Rectal smooth muscle tissue (tissue), 1 donor: ENCODE measurements around the gene BACH2.
"Not testable (repeated sequence)": the region's sequence is repeated elsewhere in the genome, so short reads cannot be mapped to it uniquely, and the experiment has no call there.

ENCODE experiments used
- H3K27ac ChIP-seq: one replicate; pipeline ENCODE4 v1.7.0; 2013; ENCODE audit warnings: low read depth, low read length, inconsistent platforms
- H3K27me3 ChIP-seq: one replicate; pipeline ENCODE4 v1.7.0; 2013; ENCODE audit warnings: low read length; ENCODE audit not compliant: control insufficient read depth, insufficient read depth
- H3K36me3 ChIP-seq: one replicate; pipeline ENCODE4 v1.7.0; 2013; ENCODE audit warnings: low read length; ENCODE audit not compliant: control insufficient read depth, insufficient read depth
- H3K4me1 ChIP-seq: one replicate; pipeline ENCODE4 v1.7.0; 2013; ENCODE audit warnings: low read length; ENCODE audit not compliant: control insufficient read depth, insufficient read depth
- H3K4me3 ChIP-seq: one replicate; pipeline ENCODE4 v1.7.0; 2013; ENCODE audit warnings: low read length
- H3K9ac ChIP-seq: one replicate; pipeline ENCODE4 v1.7.0; 2013; ENCODE audit warnings: low read length

The BACH2 gene

DNA sequence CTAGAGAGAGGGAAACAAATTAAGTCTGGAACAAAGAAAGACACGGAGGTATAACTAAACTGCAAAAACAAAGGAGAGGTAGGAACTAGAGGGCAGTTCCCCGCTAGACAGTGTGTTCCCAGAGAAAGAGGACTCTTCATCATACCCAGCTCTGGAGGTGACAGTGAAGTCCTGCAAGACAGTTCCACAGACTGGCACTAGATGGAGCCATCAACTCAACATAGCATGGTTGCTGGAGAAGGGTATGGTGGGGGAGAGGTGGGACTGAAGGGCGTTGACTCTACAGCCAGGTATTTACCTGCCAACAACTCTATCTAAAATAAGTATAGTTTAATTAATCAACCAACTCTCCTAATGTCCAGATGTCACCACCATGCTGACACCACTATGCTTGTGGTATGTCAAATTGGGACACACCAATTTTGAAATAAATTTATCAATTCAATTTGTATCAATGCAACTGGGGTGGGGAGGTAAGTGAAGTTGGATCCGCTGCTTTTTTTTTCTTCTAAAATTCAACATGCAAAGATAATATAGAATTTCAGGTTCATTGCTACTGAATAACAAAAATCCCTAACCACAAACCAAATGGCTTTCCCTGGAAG, 9.7 kb downstream of the BACH2 start:
- H3K9ac ChIP-seq: no peak overlapping the region
- H3K4me1 ChIP-seq: peaks cover 6% of the 10 kb centered on the region
- H3K4me3 ChIP-seq: no peak overlapping the region
- H3K36me3 ChIP-seq: no peaks in the 10 kb centered on the region
- no peaks in the 10 kb centered on the region for H3K27me3 ChIP-seq
- no peak overlapping the region for H3K27ac ChIP-seq

DNA sequence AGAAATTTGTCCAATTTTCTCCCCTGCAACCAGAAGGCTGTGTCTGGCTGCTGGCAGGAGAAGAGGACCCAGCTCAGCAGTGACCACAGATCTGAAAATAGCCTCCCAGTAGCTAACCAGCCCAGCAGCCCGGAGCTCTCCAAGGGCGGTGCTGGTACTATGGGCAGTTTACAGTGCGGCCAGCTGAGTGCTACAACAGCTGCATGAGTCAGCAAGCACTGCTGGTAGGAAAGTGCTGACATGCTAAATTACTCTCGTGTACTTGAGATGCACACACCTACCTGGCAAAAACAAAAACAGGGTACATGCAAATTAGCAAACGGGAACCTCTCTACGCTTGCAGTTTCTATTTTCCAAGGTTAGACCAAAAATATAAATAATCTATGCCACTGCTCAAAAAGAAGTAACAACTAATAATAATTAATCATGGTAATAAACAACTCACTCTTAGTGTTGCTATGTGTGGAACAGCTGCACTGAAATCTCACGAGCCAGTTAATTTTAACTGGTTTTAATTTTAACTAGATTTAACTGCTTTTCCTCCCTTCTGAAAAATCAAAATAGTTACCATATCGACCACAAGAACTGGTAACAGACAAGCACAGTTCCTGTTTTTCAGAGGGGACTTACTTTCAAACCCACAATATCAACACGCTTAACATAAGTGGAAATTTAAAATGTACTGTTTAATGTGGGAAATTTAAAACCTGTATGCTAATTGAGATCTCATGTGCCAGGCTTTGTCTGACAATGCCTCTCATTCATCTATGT, 10.8 kb downstream of the BACH2 start:
- Histone ChIP-seq H3K27ac (peak overlapping the region; percentile 17), H3K27me3 (no peaks in the 10 kb centered on the region), H3K4me1 (peaks cover 6% of the 10 kb centered on the region), H3K4me3 (peak overlapping the region; percentile 9), H3K36me3 (no peaks in the 10 kb centered on the region), H3K9ac (no peak overlapping the region)

- Histone ChIP-seq H3K4me3 (peak overlapping the region; percentile 9), H3K9ac (no peak overlapping the region)
Measured at GRCh38 chr6:90285042-90285481, 11.6 kb downstream of the BACH2 start.

DNA sequence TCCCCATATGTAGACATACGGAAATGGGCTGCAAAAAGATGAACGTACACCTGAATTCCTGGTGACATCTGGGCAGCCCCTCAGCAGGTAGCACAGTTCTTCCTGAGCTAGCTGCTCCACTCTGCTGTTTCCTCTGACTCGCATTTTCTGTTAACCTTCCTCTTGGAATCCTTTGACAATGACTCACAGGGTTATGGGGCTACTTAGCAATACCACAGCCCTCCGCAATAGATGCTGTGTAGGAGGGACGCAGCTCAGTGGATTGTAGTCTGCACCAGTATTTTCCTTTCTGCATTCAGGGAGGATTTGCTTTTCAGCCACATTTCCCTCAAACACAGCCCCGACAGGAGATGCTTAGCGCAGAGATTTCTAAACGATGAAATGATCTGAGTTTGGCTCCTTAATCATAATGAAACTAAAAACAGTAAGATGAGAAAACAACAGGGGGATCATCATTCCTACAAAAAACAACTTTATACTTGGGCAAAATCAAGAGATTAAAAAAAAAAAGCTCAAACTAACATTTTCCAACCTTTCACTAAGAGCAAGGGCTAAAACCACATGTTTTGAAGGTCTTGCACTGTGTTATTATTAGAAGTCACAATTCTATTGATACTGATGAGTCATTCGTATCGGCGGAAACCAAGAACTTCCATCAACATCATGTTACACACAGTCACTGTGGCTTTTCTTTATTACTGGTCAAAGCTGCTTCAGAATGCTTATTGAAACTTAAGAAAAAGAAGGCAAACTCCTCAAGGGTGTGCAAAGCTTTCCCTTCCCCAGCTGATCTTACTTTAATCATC, 12.2 kb downstream of the BACH2 start:
- Histone ChIP-seq H3K4me3 (peak overlapping the region; percentile 17), H3K4me1 (peaks cover 6% of the 10 kb centered on the region), H3K9ac (no peak overlapping the region), H3K27me3 (no peaks in the 10 kb centered on the region), H3K27ac (no peak overlapping the region), H3K36me3 (no peaks in the 10 kb centered on the region)

More at GRCh38 chr6:90285042-90285481, 11.6 kb downstream of the BACH2 start:
- H3K4me1 ChIP-seq: peaks cover 6% of the 10 kb centered on the region
- no peaks in the 10 kb centered on the region for H3K36me3 ChIP-seq
- H3K27me3 ChIP-seq: no peaks in the 10 kb centered on the region
- peak overlapping the region; percentile 17 for H3K27ac ChIP-seq

DNA sequence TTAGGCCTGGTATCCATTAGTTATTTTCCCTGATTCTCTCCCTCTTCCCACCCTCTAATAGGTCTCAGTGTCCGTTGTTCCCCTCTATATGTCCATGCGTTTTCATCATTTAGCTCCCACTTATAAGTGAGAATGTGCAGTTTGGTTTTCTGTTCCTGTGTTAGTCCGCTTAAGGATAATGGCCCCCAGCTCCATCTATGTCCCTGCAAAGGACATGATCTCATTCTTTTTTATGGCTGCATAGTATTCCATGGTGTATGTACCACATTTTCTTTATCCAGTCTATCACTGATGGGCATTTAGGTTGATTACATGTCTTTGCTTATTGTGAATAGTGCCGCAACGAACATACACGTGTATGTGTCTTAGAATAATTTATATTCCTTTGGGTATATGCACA, 14.4 kb downstream of the BACH2 start:
- not testable (repeated sequence) for H3K27ac ChIP-seq, H3K9ac ChIP-seq, H3K4me1 ChIP-seq

GRCh38 chr6:90278129-90278528, 18.5 kb downstream of the BACH2 start:
- H3K27ac ChIP-seq: no peak overlapping the region
- no peak overlapping the region for H3K4me3 ChIP-seq
- no peak overlapping the region for H3K9ac ChIP-seq
- no peaks in the 10 kb centered on the region for H3K4me1 ChIP-seq
- no peaks in the 10 kb centered on the region for H3K27me3 ChIP-seq
- H3K36me3 ChIP-seq: no peaks in the 10 kb centered on the region

More for the DNA sequence above, 14.4 kb downstream of the BACH2 start:
- H3K27me3 ChIP-seq, H3K4me3 ChIP-seq, H3K36me3 ChIP-seq: not testable (repeated sequence)

GRCh38 chr6:90277302-90278011, 19.2 kb downstream of the BACH2 start:
- Histone ChIP-seq H3K36me3 (no peaks in the 10 kb centered on the region), H3K27ac (no peak overlapping the region), H3K27me3 (no peaks in the 10 kb centered on the region), H3K9ac (no peak overlapping the region), H3K4me1 (no peaks in the 10 kb centered on the region), H3K4me3 (no peak overlapping the region)

DNA sequence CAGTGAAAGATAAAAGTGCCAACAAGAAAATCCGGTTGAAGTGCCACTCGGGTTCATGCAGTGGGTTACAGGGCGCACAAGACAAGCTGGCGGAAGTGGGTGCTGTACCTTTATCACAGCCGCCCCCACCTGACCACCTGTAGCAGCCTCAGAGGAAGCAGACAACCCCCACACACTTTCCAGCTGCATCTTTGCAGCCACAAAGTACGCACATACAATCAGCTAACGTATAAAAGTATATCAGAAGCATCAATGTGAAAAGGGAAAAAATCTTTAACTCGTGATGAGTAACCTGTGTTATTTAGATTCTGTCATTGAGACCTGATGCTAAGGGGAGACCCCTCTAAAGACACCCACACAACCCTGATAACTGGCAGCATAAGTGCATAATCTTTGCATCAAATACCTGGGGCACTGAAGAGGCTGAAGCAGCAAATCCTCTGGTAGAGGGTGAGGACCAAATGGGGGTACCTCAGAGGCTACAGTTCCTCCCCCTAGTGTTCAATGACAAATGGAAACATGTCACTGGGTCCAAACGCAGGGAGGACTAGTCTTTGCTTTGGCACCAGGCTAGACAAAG, 22.1 kb downstream of the BACH2 start:
- Histone ChIP-seq H3K36me3 (no peaks in the 10 kb centered on the region), H3K9ac (no peak overlapping the region), H3K27ac (no peak overlapping the region), H3K4me1 (no peaks in the 10 kb centered on the region), H3K27me3 (no peaks in the 10 kb centered on the region), H3K4me3 (no peak overlapping the region)

GRCh38 chr6:90273863-90274262, 22.8 kb downstream of the BACH2 start:
- Histone ChIP-seq H3K27me3 (no peaks in the 10 kb centered on the region), H3K9ac (no peak overlapping the region), H3K4me3 (no peak overlapping the region), H3K36me3 (no peaks in the 10 kb centered on the region), H3K27ac (no peak overlapping the region), H3K4me1 (no peaks in the 10 kb centered on the region)

DNA sequence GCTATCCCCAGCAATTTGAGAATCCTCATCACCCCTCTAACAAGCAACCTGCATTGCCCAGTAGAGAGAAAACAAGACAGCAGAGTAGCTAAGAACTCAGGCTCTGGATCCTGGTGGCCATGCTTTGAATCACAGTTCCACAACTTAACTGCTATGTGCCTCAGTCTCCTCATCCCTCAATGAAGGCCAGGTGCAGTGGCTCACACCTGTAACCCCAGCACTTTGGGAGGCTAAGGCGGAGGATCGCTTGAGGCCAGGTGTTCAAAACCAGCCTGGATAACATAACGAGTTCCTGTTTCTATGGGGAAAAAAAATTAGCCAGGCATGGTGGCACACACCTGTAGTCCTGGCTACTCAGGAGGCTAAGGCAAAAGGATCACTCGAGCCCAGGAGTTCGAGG, 23.7 kb downstream of the BACH2 start:
- H3K9ac ChIP-seq: no peak overlapping the region
- H3K4me1 ChIP-seq: no peaks in the 10 kb centered on the region

DNA sequence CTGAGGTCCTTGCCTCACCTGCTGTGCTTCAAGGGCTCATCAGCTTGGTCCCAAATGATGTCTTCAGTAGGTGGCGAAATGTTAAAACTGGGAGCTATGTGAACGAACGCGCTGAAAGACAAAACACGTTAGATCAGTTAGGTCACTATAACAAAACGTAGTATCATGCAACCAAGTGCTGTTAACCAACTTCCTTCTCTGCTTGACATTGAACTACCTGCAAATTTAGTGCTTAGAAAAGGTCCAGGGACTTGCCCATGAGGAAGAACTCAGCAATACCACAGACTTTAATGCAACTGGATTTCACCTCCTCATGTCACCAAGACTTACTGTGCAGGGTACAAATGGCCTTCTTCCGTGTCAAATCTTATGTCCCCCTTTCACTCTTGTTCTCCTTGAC, 24.8 kb downstream of the BACH2 start:
- no peaks in the 10 kb centered on the region for H3K27me3 ChIP-seq
- H3K36me3 ChIP-seq: no peaks in the 10 kb centered on the region
- no peak overlapping the region for H3K27ac ChIP-seq
- no peak overlapping the region for H3K9ac ChIP-seq
- H3K4me1 ChIP-seq: no peaks in the 10 kb centered on the region
- no peak overlapping the region for H3K4me3 ChIP-seq

More for the DNA sequence above, 23.7 kb downstream of the BACH2 start:
- Histone ChIP-seq H3K27ac (no peak overlapping the region), H3K4me3 (no peak overlapping the region), H3K27me3 (no peaks in the 10 kb centered on the region), H3K36me3 (no peaks in the 10 kb centered on the region)

GRCh38 chr6:90269334-90269733, 27.3 kb downstream of the BACH2 start:
- no peak overlapping the region for H3K27ac ChIP-seq
- H3K36me3 ChIP-seq: no peaks in the 10 kb centered on the region
- H3K4me3 ChIP-seq: no peak overlapping the region
- H3K4me1 ChIP-seq: no peaks in the 10 kb centered on the region
- H3K27me3 ChIP-seq: no peaks in the 10 kb centered on the region
- no peak overlapping the region for H3K9ac ChIP-seq
